ENCODE measurements around the gene TMX3.

Gene TMX3, protein sequence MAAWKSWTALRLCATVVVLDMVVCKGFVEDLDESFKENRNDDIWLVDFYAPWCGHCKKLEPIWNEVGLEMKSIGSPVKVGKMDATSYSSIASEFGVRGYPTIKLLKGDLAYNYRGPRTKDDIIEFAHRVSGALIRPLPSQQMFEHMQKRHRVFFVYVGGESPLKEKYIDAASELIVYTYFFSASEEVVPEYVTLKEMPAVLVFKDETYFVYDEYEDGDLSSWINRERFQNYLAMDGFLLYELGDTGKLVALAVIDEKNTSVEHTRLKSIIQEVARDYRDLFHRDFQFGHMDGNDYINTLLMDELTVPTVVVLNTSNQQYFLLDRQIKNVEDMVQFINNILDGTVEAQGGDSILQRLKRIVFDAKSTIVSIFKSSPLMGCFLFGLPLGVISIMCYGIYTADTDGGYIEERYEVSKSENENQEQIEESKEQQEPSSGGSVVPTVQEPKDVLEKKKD

GRCh38 chr18:68714712-68715496, at the start of gene TMX3:
TSS of gene TMX3 (minus strand) at chr18:68715108. CDS start at chr18:68714981, 127 bp downstream.
- peak; percentile 94 for DNase-seq

DNA sequence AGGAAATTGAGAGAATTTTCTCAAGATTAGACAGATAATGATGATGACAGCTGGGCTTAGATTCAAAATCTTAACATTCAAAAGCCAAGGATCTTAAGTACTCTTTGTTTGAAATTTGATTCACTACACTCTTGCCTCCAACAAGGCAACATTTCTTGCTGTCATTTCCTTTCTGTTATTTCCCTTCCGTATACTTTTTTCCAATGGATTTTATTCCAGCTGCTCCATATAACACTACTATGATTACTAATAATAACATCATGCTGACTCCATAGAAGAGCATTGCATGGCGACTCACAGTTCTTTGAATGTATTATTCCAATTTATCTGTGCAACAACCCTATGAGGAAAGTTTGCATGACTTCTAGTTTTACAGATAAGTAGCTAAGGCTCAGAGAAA, 49.1 kb upstream of the TMX3 start:
- DNase-seq, result no peak

- no peak for DNase-seq
These were observed 48.2 kb upstream of the TMX3 start for GRCh38 chr18:68763083-68763482.

DNA sequence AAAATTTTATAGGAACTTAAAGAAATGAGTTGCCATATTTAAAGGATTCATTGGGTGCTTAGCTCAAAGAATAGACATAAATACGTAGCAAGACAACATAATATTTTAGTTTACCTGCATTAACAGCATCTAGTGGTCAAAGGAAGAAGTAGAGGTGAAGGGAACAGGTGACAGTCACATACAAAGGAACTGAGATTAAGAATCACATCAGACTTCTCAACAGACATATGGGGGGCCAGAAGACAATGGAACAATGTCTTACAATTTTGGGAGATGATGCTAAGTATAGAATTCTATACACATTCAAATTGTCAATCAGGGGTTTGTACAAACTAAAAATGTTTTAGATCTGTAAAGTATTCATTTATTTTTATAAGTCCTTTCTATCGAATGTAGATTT, 44.4 kb upstream of the TMX3 start:
- DNase-seq, result no peak

- no peak for DNase-seq
These were observed 42.2 kb upstream of the TMX3 start for GRCh38 chr18:68757126-68757525.

- DNase-seq, result no peak
These were observed 27.3 kb upstream of the TMX3 start for GRCh38 chr18:68742206-68742605.

GRCh38 chr18:68740966-68741365, 26.1 kb upstream of the TMX3 start:
- no peak for DNase-seq

DNA sequence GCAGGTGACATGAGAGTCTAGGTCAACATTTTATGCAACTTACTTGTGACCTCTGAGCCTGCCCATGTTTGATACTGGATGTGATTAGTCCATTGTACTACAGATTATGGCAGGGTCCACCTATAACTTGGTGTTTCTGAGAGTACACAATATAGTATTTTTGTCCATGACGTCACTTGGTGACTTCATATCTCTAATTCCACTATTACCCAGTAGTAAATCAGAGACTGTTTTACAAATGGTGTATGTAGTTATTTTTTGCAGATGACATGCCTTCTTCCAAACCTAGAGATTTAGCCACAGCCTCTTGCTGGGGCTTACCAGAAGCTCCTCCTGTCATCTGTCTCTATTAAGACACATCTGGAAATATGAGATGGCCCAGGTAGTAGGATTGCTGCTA, 24.6 kb upstream of the TMX3 start:
- no peak for DNase-seq

DNA sequence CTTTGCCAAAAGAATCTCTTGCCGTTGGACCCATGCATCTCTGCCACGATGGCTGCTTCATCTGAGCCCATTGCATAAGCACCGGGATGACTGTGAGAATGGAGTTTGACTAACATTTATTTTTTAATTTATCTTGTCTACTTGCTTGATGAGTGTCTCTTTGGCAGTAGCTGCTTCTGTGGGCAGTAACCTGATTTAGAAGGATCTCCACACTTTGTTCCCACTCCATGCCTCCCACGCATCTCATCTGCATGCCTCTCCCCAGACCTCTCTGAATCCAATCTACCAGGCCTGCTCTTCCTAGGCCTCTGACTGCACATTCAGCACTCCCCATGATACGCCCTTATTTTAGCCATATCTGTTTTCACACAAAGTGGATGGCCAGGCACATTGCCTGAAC, 23.7 kb upstream of the TMX3 start:
- no peak for DNase-seq

GRCh38 chr18:68735483-68736343, 20.8 kb upstream of the TMX3 start:
- no peak for DNase-seq

DNA sequence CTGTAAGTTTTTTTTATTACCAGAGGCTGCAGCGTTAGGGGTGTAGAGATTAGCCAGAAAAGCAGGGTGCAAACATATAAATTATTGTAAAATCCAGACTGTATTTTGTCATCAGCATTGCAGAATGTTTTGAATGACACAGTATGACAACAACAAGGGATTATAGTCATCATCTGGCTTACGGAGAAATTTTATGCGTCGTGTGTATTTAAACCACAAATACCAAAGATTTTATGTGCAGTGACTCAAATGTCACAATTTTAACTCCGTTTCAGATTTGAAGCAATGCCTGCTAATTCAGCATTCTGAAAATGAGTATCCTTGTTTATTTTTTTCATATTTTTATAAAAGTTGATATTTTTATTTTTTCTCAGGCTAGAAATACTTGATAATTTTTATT, 19.4 kb upstream of the TMX3 start:
- no peak for DNase-seq

GRCh38 chr18:68733707-68734106, 18.8 kb upstream of the TMX3 start:
- DNase-seq, result no peak

- DNase-seq, result no peak
These were observed 13.3 kb upstream of the TMX3 start for GRCh38 chr18:68728081-68728700.

- DNase-seq, result no peak
These were observed 12.6 kb upstream of the TMX3 start for GRCh38 chr18:68727506-68727905.

DNA sequence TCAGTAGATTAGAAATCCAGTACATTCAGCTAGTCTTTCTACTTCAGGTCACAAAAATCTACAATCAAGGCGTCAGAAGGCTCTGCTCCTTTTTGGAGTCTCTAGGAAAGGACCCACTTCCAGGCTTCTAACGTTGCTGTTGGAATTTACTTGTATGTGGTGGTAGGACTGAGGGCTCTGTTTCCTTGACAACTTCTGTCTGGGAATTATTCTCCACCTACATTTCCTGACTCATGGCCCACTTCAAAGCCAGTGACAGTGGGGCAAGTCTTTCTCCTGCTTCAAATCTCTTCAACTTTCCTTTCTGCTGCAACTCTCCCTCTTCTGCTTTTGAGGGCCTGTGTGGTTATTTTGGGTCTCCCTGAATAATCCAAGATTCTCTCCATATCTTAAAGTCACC, 10.4 kb upstream of the TMX3 start:
- no peak for DNase-seq

DNA sequence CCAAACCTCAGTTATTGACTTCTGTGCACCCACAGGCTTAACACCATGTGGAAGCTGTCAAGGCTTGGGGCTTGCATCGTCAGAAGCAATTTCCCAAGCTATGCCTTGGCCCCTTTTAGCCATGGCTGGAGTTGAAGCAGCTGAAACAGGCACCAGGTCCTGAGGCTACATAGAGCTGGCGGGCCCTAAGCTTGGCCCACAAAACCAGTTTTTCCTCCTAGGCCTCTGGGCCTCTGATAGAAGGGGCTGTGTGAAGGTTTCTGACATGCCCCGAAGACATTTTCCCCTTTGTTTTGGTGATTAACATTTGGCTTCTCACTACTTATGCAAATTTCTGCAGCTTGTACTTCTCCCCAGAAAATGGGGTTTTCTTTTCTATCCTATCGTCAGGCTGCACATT, 9.1 kb upstream of the TMX3 start:
- DNase-seq, result no peak

GRCh38 chr18:68723539-68723938, 8.6 kb upstream of the TMX3 start:
- no peak for DNase-seq

DNA sequence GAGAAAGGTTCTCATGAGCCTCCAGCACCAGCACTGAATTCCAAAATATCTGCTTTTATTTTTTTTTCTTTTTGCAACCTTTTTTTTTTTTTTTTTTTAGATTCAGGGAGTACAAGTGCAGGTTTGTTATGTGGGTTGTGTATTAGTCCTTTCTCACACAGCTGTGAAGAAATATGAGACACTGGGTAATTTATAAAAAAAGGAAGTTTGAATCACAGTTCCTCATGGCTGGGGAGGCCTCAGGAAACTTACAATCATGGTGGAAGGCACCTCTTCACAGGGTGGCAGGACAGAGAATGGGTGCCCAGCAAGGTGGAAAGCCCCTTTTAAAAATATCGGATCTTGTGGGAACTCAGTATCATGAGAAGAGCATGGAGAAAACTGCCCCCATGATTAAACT, 7.9 kb upstream of the TMX3 start:
- no peak for DNase-seq

DNA sequence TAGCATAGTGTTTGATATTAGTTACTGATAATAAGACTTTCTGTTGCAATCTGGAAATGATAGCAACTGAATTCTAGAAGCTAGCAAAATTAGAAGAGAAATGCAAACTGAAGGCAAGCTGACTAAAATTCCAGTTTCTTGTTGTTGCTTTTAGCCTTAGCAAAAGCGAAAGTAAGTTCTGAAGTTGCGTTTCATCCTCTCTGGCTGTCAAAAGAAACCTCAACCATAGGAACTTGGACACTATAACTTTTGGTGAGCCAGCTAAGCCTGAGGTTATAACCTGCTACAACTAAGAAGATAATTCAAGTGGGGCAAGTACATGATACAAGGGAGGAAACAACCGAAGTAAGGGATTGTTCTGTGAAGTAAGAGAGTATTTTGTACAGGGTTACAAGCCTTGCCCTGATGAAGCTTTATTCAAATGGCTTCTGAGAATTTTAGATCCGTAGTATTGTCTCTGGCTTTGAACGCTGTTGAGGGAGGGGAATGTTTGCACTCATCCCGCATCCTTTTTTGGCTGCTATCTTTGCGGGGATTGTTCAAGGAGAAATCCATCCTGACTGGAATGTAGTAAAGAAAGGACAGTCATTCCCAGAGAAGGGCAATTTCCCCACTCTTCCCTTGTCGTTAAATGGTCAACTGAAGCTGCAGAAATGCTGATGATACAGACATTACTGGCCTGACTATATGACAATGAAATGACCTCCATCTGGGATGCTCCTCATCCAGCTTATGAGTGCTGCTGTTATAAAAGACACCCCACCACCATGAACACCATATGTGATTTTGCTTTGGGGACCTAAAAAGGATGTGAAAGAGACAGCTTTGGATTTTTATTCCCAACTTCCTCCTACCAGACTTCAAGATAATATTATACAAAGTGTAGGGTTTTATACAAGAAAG, 7.0 kb upstream of the TMX3 start:
- no peak for DNase-seq

GRCh38 chr18:68714366-68714711, 569 bp downstream of the TMX3 start:
- no peak for DNase-seq

- DNase-seq, result no peak
These were observed 1.1 kb downstream of the TMX3 start for GRCh38 chr18:68713796-68714195.

- DNase-seq, result no peak
These were observed 1.8 kb downstream of the TMX3 start for GRCh38 chr18:68713131-68713530.
